ENCODE data around the gene PCDH20.

- TF ChIP-seq MTA3 (IDR thresholded peaks at IDR 0.05; ENCODE audit: borderline replicate concordance, low read length) (no peak), MAX (IDR thresholded peaks at IDR 0.05; ENCODE audit: low read depth, low read length) (no peak), CEBPZ (IDR thresholded peaks at IDR 0.05; ENCODE audit: low read depth, low read length) (no peak), REST (IDR thresholded peaks at IDR 0.05; ENCODE audit: low read depth, low read length) (no peak), TCF7 (IDR thresholded peaks at IDR 0.05; ENCODE audit: borderline replicate concordance) (no peak), EZH2 (IDR thresholded peaks at IDR 0.05; ENCODE audit: borderline replicate concordance, control insufficient read depth, low read depth, low read length) (no peak)
Observed at GRCh38 chr13:61396121-61396520, 19.5 kb downstream of the PCDH20 start.
